Measurements from ENCODE around the gene TIAM2.

DNA sequence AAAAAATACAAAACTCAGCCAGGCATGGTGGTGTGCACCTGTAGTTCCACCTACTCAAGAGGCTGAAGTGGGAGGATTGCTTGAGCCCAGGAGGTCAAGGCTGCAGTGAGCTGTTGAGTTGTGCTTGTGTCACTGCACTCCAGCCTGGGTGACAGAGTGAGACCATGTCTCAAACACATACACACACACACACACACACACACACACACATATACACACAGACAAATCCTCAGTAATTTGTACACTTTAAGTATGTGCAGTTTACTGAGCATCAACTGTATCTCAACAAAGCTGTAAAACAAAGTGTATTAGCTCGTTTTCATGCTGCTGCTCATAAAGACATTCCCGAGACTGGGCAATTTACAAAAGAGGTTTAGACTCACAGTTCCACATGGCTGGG is 311.8 kb downstream of the TIAM2 start:
- TF ChIP-seq, protein P1, sequence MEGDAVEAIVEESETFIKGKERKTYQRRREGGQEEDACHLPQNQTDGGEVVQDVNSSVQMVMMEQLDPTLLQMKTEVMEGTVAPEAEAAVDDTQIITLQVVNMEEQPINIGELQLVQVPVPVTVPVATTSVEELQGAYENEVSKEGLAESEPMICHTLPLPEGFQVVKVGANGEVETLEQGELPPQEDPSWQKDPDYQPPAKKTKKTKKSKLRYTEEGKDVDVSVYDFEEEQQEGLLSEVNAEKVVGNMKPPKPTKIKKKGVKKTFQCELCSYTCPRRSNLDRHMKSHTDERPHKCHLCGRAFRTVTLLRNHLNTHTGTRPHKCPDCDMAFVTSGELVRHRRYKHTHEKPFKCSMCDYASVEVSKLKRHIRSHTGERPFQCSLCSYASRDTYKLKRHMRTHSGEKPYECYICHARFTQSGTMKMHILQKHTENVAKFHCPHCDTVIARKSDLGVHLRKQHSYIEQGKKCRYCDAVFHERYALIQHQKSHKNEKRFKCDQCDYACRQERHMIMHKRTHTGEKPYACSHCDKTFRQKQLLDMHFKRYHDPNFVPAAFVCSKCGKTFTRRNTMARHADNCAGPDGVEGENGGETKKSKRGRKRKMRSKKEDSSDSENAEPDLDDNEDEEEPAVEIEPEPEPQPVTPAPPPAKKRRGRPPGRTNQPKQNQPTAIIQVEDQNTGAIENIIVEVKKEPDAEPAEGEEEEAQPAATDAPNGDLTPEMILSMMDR (IDR thresholded peaks at IDR 0.05): no peak
- TF ChIP-seq POLR2A (IDR thresholded peaks at IDR 0.05): no peak
- TF ChIP-seq EP300 (IDR thresholded peaks at IDR 0.05; ENCODE audit: low read depth): no peak
- no peak for TF ChIP-seq POLR2AphosphoS5 (IDR thresholded peaks at IDR 0.05)

All from transverse colon (tissue), 4 donors.